ENCODE data around the gene ESYT2. TPM values are rescaled to one million over a fixed set of nuclear protein-coding genes. Genes with fewer than 3 reads are reported as not detected.

ESYT2 gene
- total RNA-seq, 2 donors from 2014 or later: 30.7 to 36.9 TPM

DNA sequence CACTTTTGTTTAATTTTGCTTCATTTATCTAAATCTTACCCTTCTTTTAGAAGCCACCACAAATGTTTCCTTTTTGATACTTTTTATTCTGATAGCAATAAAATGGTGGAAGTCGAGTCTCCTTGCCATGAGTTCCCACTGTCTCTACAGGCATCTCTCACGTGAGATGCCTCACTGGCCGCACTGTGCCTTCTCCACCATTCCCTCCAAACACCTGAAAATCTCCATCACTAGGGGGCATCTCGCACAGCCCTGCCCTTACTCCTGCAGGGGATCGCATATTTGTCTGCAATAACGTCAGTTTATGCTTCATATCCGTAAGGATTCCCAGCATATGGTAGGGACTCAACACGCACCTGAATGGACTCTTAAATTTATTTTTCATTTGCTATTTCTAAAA, 68.4 kb downstream of the ESYT2 start:
- 88 to 91% methylated on average over 5 to 8 of the region's 8 CpGs for WGBS, 2 experiments (ENCODE audit: insufficient coverage in 1 of 2, insufficient read length in 1 of 2)
- Histone ChIP-seq H3K9me3 (ENCODE audit: control insufficient read depth, low read length) (no peaks in the 10 kb centered on the region), H3K4me3 (ENCODE audit: low read length) (no peak overlapping the region), H3K4me1 (ENCODE audit: control insufficient read depth, insufficient read depth, low read length) (no peaks in the 10 kb centered on the region), H3K36me3 (ENCODE audit: control insufficient read depth, insufficient read depth, low read length) (peaks cover 70% of the 10 kb centered on the region), H3K27me3 (ENCODE audit: control insufficient read depth, insufficient read depth, low read length, poor library complexity, severe bottlenecking) (no peaks in the 10 kb centered on the region), H3K27ac (ENCODE audit: low read depth, low read length) (no peak overlapping the region), H3K9ac (ENCODE audit: extremely low read depth, low read length, poor library complexity, severe bottlenecking) (no peak overlapping the region)
- H3K4me3 Mint-ChIP-seq: no peak overlapping the region
- DNase-seq: no peak
- H3K9me3 Mint-ChIP-seq: no peaks in the 10 kb centered on the region
- H3K27me3 Mint-ChIP-seq (ENCODE audit: insufficient read depth): no peaks in the 10 kb centered on the region
- no peak overlapping the region for H3K27ac Mint-ChIP-seq
- peaks cover 3% of the 10 kb centered on the region for H3K4me1 Mint-ChIP-seq
- TF ChIP-seq, protein P1, sequence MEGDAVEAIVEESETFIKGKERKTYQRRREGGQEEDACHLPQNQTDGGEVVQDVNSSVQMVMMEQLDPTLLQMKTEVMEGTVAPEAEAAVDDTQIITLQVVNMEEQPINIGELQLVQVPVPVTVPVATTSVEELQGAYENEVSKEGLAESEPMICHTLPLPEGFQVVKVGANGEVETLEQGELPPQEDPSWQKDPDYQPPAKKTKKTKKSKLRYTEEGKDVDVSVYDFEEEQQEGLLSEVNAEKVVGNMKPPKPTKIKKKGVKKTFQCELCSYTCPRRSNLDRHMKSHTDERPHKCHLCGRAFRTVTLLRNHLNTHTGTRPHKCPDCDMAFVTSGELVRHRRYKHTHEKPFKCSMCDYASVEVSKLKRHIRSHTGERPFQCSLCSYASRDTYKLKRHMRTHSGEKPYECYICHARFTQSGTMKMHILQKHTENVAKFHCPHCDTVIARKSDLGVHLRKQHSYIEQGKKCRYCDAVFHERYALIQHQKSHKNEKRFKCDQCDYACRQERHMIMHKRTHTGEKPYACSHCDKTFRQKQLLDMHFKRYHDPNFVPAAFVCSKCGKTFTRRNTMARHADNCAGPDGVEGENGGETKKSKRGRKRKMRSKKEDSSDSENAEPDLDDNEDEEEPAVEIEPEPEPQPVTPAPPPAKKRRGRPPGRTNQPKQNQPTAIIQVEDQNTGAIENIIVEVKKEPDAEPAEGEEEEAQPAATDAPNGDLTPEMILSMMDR (conservative IDR thresholded peaks at IDR 0.05): peak; percentile 66
- peaks cover 72% of the 10 kb centered on the region for H3K36me3 Mint-ChIP-seq (ENCODE audit: low read depth)

DNA sequence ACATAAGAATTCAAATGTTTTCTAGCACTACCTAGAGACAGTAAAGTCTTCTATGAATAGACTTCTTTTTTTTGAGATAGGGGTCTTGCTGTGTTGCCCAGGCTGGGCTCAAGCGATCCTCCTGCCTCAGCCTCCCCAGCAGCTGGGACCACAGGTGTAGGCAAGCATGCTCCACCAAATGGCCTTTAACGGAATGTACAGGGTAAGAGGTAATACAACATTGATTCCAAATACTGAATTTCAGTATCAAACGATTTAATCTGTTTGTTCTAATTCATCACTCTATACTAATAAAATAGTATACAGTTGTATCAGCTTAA, 68.9 kb downstream of the ESYT2 start:
- Histone ChIP-seq H3K27ac (ENCODE audit: low read depth, low read length) (no peak overlapping the region), H3K9me3 (ENCODE audit: control insufficient read depth, low read length) (no peaks in the 10 kb centered on the region), H3K9ac (ENCODE audit: extremely low read depth, low read length, poor library complexity, severe bottlenecking) (no peak overlapping the region), H3K27me3 (ENCODE audit: control insufficient read depth, insufficient read depth, low read length, poor library complexity, severe bottlenecking) (no peaks in the 10 kb centered on the region), H3K4me1 (ENCODE audit: control insufficient read depth, insufficient read depth, low read length) (no peaks in the 10 kb centered on the region), H3K36me3 (ENCODE audit: control insufficient read depth, insufficient read depth, low read length) (peaks cover 70% of the 10 kb centered on the region), H3K4me3 (ENCODE audit: low read length) (no peak overlapping the region)
- TF ChIP-seq, protein P1 (conservative IDR thresholded peaks at IDR 0.05): no peak
- Mint-ChIP-seq H3K36me3 (ENCODE audit: low read depth) (peaks cover 72% of the 10 kb centered on the region), H3K27ac (no peak overlapping the region), H3K4me3 (no peak overlapping the region), H3K4me1 (peaks cover 5% of the 10 kb centered on the region), H3K9me3 (no peaks in the 10 kb centered on the region), H3K27me3 (ENCODE audit: insufficient read depth) (no peaks in the 10 kb centered on the region)
- WGBS, 2 experiments (ENCODE audit: insufficient coverage in 1 of 2, insufficient read length in 1 of 2): 100% methylated on average over 1 to 3 of the region's 3 CpGs
- no peak for DNase-seq

DNA sequence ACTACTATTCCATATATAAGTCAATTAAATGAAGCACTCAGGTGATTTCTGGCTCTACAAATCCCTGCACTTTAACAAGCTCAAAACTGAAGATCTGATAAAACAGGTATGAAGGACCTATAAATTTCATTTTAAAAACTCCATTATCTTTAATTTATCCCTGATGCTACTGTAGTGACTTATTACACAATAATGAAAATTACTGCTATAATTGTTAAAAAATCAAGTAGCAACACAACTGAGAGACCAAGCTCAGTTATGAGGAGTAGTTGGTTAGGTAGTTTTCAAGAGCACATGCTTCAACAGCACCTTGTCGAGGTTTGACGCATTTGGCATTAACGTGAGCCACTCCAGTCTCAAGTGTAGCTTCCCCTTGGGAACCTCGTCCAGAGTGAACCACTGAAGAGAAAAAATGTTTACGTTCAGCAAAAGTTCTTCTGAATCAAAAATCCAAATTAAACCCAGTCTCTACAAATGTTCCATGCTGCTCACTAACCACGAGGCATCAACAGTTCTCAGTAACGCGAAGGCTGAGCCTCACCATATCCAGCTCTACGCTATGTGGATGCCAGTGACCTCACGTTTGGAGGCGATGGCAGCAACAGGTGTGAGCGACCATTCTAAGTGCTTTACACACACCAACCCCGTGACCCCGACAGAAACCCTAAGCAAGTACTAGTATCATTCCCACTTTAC, 69.4 kb downstream of the ESYT2 start:
- no peak overlapping the region for H3K27ac Mint-ChIP-seq
- TF ChIP-seq, protein P1 (conservative IDR thresholded peaks at IDR 0.05): no peak
- peaks cover 72% of the 10 kb centered on the region for H3K36me3 Mint-ChIP-seq (ENCODE audit: low read depth)
- no peak overlapping the region for H3K27ac ChIP-seq (ENCODE audit: low read depth, low read length)
- H3K27me3 ChIP-seq (ENCODE audit: control insufficient read depth, insufficient read depth, low read length, poor library complexity, severe bottlenecking): no peaks in the 10 kb centered on the region
- no peak for DNase-seq
- H3K4me1 ChIP-seq (ENCODE audit: control insufficient read depth, insufficient read depth, low read length): no peaks in the 10 kb centered on the region
- H3K4me1 Mint-ChIP-seq: peaks cover 10% of the 10 kb centered on the region
- no peak overlapping the region for H3K4me3 ChIP-seq (ENCODE audit: low read length)
- no peak overlapping the region for H3K4me3 Mint-ChIP-seq
- no peaks in the 10 kb centered on the region for H3K9me3 ChIP-seq (ENCODE audit: control insufficient read depth, low read length)
- no peak overlapping the region for H3K9ac ChIP-seq (ENCODE audit: extremely low read depth, low read length, poor library complexity, severe bottlenecking)
- H3K36me3 ChIP-seq (ENCODE audit: control insufficient read depth, insufficient read depth, low read length): peaks cover 69% of the 10 kb centered on the region
- H3K9me3 Mint-ChIP-seq: no peaks in the 10 kb centered on the region
- no peaks in the 10 kb centered on the region for H3K27me3 Mint-ChIP-seq (ENCODE audit: insufficient read depth)
- 96 to 97% methylated on average over 10 to 14 of the region's 14 CpGs for WGBS, 2 experiments (ENCODE audit: insufficient coverage in 1 of 2, insufficient read length in 1 of 2)
